ENCODE data around the gene HNRNPF.

The HNRNPF gene

GRCh38 chr10:43375401-43376020, 33.5 kb downstream of the HNRNPF start:
- no peak for DNase-seq

GRCh38 chr10:43374194-43374593, 34.8 kb downstream of the HNRNPF start:
- no peak for DNase-seq

DNA sequence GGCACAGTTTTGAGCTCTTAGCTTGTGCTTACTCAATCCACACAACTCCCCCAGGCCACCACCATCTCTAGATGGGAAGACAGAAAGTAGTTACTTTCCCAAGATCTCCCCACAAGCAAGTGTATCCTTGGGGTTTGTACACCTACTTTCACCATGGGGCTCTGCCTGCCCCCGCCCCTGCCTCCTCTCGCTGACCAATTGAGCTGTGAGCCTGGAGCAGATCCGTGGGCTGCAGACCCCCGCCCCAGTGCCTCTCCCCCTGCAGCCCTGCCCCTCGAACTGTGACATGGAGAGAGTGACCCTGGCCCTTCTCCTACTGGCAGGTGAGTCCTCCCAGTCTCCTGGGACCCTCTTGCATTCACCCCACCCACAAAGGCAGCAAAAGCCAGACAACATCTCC, 35.5 kb downstream of the HNRNPF start:
- no peak for DNase-seq

GRCh38 chr10:43372765-43373361, 36.1 kb downstream of the HNRNPF start:
- no peak for DNase-seq

DNA sequence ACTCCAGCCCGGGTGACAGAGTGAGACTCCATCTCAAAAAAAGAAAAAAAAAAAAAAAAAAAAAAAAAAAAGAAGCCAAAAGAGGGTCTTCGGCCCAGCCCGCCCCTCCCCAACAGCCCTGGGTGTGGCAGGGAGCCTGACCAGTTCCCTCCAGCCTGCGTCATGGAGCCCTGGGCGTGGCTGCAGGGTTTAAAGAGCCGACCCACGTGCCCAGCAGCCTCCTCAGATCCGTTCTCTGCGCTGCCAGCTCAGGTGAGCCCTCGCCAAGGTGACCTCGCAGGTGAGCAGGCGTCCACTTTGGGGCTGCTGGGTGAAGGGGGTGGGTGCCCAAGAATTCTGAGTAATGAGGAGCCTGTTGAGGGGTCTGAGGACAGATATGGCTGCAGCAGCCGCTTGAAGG, 37.6 kb downstream of the HNRNPF start, which contains the start of gene FXYD4:
FXYD4 (plus strand) TSS at position 219 of the 400 bp plus-strand sequence. CDS start 2,111 bp downstream, outside the sequence.
- DNase-seq: no peak

GRCh38 chr10:43370671-43371215, 38.2 kb downstream of the HNRNPF start:
- no peak for DNase-seq

DNA sequence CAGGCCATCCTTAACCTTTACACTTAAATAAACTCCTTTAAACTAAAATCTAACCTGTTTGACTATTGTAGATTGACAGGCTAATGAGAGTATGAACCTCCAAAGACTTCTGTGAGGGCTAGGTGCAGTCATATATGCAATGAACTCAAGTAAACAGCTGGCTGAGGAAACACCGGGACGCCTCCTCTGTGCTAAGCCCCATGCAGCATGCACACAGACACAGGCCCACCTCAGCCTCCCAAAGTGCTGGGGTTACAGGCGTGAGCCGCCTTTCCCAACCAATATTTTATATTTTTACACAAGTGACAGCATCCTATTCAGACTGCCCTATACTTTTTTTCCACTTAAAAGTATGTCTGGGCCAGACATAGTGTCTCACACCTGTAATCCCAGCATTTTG, 39.1 kb downstream of the HNRNPF start:
- DNase-seq: no peak

- DNase-seq: no peak
Measured at GRCh38 chr10:43365001-43365400, 44.0 kb downstream of the HNRNPF start.

GRCh38 chr10:43362191-43362839, 46.7 kb downstream of the HNRNPF start:
- peak; percentile 80 for DNase-seq

DNA sequence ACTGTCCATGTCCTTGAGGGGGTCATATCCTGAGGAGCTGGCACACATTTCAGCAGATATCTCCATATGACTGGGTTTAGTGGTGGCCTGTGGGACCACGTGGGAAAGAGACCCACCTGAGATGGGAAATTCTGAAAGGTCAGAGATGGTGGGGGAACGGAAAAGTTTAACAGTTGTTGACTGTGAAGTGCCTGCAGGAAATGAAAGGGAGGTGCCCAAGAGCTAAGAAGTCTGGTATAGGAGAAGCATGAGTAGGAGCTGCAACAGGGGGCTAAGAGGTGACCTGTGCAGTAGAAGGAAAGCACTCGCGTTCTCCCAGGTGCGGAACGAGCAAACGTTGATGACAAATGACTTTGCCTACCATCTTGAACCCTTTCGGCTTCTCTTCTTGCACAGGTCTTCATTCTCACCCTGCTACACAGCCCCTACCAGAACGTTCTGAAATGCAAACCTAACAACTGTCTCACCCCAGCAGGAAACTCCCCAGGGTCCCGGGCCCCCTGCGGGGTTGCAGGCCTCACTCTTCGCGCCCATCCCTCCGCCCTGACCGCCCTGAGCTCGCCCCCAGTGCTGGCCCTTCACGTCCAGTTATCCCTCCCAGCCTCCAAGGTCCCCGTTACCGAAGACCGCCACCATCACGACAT, 47.3 kb downstream of the HNRNPF start:
- no peak for DNase-seq

- no peak for DNase-seq
Measured at GRCh38 chr10:43360086-43360485, 48.9 kb downstream of the HNRNPF start.

- DNase-seq: no peak
Measured at GRCh38 chr10:43355749-43356371, 53.1 kb downstream of the HNRNPF start.

- no peak for DNase-seq
Measured at GRCh38 chr10:43354879-43355380, 54.1 kb downstream of the HNRNPF start.

- DNase-seq: no peak
Measured at GRCh38 chr10:43354330-43354635, 54.7 kb downstream of the HNRNPF start.

DNA sequence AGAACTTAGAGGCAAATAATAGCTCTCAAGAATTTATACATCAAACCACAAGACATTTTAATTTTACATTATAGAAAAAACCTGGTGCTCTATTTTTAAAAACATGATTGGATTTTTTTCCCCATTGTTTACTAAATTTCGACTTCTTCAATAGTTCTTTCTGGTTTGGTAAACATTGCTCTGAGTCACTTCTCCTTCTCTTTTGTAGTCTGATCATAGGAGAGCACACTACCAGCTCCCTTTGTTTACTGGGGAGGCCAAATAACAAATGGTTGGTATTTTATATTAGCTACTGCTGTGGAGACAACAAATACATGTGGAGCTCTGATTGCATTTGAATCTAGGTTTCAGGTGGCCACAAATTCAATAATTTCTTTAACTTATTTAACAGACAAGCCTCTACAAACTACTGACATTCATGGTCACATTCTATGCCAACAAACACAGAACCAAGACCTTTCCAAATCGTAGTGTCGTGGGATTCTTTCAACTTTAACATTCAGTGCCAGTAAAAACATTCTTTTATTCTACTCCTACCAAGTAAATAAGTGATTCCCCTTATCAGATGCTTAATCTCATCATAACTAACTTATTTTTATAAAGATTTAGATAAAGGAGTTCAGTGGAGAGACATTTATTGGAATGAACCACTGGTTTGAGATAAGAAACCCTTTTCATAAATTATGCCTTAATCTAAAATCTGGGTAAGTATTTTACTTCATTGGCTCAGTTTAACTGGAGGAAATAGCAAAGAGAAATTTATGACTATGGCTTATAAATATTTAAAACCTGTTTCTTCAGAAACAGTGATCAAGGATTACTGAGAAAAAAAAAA, 55.3 kb downstream of the HNRNPF start:
- DNase-seq: no peak

- no peak for DNase-seq
Measured at GRCh38 chr10:43352951-43353350, 56.0 kb downstream of the HNRNPF start.

DNA sequence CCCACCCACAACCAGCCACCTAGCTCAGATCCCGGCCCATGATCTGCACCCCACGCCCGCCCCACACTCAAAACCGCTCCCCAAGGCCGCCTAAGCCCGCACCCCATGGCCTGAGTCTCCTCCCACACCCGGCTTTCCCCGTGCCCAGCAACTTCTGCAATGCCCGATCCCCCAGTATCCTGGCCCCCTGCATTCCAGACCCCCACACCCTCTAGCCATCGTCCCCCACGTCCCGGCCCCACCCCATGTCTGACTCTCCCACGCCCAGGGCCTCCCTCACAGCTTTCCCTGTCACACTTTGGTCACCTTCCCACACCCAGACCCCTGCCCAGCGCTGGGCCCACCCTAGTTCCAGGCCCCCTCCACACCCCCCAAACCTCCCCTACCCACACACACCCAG, 57.7 kb downstream of the HNRNPF start:
- DNase-seq: no peak

GRCh38 chr10:43350686-43351085, 58.3 kb downstream of the HNRNPF start:
- DNase-seq: no peak

- DNase-seq: no peak
Measured at GRCh38 chr10:43350156-43350555, 58.8 kb downstream of the HNRNPF start.

DNA sequence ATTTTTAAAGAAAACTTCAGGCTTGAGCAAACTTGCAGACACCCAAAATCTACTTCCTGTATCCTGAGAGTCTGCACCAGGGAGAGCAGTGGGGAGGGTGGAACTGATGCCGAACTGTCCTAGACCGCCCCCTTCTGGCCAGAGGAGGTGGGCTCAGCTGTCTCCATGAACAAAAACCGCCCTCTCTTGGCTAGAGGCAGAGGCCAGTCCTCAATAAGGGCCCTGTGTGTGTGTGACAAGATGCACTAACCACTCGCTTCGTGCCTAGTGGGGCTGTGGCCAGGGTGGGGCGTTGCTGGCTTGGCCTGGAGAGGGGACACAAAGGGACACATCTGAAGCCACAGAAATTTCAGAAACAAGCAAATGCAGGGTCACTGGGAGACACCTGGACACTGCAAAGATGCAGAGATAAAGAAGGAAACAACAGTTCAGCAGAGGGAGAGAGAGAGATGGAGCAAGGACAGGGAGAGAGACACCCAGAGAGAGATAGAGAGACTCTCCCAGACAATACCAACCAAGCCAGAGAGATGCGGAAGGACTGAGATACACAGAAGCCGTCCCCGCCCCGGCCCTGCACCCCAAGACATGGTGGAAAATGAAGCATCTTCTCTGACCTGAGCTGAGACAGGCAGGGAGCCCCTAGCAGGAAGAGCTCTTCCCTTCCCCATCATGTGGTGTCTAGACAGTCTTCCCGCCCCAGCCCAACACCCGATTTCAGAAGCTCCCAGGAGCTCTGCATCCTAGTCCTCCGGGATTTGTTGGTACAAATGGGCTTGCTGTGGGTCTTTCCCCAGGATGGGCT, 60.3 kb downstream of the HNRNPF start:
- peak; percentile 83 for DNase-seq

DNA sequence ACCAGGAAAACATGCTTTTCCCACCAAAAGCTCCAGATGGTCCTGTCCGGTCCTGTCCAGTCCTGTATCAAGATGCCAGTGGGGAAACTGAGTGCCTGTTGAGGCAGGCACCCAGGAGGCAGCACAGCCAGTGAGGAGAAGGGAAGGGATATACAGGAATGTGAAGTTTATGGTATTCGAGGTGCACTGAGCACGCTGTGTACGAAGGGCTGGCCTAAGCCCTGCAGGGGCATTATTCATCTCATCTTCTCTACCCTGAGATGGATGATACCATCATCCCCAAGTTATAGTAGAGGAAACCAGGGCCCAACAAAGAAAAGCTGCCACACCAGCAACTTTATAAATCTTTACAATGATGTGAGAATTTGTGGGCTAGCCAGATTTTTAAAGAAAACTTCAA, 61.0 kb downstream of the HNRNPF start:
- DNase-seq: no peak
